Astrocyte (in vitro differentiated cells and primary cell): ENCODE data around the gene C17orf113.

Experiments
- EZH2 ChIP-seq: IDR thresholded peaks from 2 replicates; pipeline ENCODE4 v1.6.1; 2012; ENCODE audit warnings: mild to moderate bottlenecking, low read length, inconsistent platforms; ENCODE audit not compliant: insufficient read depth
- TF ChIP-seq, protein P1 (sequence below): IDR thresholded peaks from 2 replicates; pipeline ENCODE4 v1.5.1; 2011; ENCODE audit warnings: low read depth, mild to moderate bottlenecking, inconsistent platforms, low read length, moderate library complexity; ENCODE audit not compliant: insufficient read depth

DNA sequence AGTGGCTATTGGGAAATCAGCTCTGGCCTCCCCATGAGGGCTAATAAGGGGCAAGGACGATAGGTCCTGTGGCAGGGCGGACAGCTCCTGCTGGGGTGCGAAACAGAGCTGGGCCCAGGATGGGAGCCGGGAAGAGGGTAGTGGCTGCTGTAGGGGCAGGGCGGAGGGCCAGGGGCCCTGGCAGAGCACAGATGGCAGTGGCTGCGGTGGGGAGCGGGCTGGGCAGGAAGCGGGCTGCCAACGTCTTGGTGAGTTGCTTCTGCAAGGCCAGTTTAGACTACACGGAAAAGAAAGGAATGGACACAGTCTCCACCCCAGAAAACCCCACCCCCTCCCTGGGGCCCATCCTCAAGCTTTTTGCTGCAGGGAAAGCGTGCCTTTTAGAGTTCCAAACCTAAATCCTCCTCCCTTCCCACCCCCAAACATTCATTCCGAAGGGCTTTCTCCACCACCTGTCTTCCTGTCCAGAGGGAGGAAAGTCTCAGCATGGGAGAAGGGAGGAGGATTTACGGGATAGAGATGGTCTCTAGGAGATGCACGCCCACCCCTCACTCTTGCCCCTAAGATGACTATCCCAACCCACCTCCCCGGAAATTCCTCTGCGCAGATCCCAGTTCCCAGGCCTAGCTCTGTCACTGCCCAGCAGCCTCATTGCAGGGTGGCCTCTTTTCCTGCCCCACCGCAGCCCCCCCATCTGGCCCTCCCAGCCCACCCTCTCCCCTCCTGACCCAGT, 23.4 kb downstream of the C17orf113 start:
- TF ChIP-seq, protein P1, sequence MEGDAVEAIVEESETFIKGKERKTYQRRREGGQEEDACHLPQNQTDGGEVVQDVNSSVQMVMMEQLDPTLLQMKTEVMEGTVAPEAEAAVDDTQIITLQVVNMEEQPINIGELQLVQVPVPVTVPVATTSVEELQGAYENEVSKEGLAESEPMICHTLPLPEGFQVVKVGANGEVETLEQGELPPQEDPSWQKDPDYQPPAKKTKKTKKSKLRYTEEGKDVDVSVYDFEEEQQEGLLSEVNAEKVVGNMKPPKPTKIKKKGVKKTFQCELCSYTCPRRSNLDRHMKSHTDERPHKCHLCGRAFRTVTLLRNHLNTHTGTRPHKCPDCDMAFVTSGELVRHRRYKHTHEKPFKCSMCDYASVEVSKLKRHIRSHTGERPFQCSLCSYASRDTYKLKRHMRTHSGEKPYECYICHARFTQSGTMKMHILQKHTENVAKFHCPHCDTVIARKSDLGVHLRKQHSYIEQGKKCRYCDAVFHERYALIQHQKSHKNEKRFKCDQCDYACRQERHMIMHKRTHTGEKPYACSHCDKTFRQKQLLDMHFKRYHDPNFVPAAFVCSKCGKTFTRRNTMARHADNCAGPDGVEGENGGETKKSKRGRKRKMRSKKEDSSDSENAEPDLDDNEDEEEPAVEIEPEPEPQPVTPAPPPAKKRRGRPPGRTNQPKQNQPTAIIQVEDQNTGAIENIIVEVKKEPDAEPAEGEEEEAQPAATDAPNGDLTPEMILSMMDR, result no peak
- no peak for TF ChIP-seq EZH2
